ENCODE results near the gene NIT2. TPM values are rescaled to one million over a fixed set of nuclear protein-coding genes. Genes with fewer than 3 reads are reported as not detected.

NIT2 gene
- total and polyA plus RNA-seq, 9 of the 15 experiments (the other 6 are each of a cell fraction or from before 2014, with no cell fraction given): 11.4 to 62.2 (median 22.1) TPM

DNA sequence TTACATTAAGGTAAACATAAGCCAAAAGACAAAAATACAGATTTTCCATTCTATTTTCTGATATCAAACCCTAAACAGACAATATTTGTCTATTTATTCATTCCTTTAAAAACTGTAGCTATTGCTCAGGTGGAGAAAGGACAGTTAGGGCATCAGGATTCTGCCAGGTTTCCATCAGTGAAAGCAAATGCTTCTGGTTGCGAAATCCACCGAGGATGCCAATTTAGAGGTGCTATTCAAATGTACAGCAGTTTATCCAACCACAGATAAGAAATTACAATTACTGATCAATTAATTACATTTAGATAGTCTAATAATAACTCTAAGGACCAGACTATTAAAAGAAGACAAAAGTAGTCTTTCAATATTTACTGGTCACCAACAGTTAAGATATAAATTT lies 62.4 kb downstream of the NIT2 start:
- TF ChIP-seq CEBPG (CRISPR knock-in tag; IDR thresholded peaks at IDR 0.05) (no peak), CEBPG (tag; conservative IDR thresholded peaks at IDR 0.05 in 1 of 2, IDR thresholded peaks at IDR 0.05 in 1 of 2) (peak in 1 of 2 experiments; percentile 59; a peak in 1 of 4 replicates), DPF2 (IDR thresholded peaks at IDR 0.05) (no peak), KHSRP (IDR thresholded peaks at IDR 0.05) (no peak), ARID1B (IDR thresholded peaks at IDR 0.05) (no peak), CEBPB (tag; IDR thresholded peaks at IDR 0.05) (peak; percentile 83)
- TF ChIP-seq, protein P1, sequence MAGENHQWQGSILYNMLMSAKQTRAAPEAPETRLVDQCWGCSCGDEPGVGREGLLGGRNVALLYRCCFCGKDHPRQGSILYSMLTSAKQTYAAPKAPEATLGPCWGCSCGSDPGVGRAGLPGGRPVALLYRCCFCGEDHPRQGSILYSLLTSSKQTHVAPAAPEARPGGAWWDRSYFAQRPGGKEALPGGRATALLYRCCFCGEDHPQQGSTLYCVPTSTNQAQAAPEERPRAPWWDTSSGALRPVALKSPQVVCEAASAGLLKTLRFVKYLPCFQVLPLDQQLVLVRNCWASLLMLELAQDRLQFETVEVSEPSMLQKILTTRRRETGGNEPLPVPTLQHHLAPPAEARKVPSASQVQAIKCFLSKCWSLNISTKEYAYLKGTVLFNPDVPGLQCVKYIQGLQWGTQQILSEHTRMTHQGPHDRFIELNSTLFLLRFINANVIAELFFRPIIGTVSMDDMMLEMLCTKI (IDR thresholded peaks at IDR 0.05; ENCODE audit: partially characterized antibody): no peak
- TF ChIP-seq, protein P2, sequence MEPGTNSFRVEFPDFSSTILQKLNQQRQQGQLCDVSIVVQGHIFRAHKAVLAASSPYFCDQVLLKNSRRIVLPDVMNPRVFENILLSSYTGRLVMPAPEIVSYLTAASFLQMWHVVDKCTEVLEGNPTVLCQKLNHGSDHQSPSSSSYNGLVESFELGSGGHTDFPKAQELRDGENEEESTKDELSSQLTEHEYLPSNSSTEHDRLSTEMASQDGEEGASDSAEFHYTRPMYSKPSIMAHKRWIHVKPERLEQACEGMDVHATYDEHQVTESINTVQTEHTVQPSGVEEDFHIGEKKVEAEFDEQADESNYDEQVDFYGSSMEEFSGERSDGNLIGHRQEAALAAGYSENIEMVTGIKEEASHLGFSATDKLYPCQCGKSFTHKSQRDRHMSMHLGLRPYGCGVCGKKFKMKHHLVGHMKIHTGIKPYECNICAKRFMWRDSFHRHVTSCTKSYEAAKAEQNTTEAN (CRISPR knock-in tag; IDR thresholded peaks at IDR 0.05): no peak
- peaks cover 2% of the 10 kb centered on the region; the same call in 1 of the 2 replicates for H4K20me1 ChIP-seq (replicated peaks; ENCODE audit: control insufficient read depth, insufficient read depth, low read length)
- H3K9me3 ChIP-seq (replicated peaks; ENCODE audit: control insufficient read depth, insufficient read depth, low read depth, low read length): no peaks in the 10 kb centered on the region
- peaks cover 40% of the 10 kb centered on the region for H3K36me3 ChIP-seq (ENCODE audit: control insufficient read depth, insufficient read depth, low read length)
- no peak overlapping the region for H3K27ac ChIP-seq (ENCODE audit: extremely low read depth, low read depth, low read length)
- peak; percentile 57 for FAIRE-seq
- H3K4me1 ChIP-seq (replicated peaks in 1 of 2; ENCODE audit: control insufficient read depth in 2 of 2, insufficient read depth in 2 of 2, low read length in 2 of 2): peaks cover 0 to 3% of the 10 kb centered on the region in 2 experiments; a peak in 3 of 5 replicates
- ChIA-PET CTCF (ENCODE audit: low intra/inter-chr PET ratio) (no interaction called here), POLR2A (no interaction called here)
- intact Hi-C loops (cut with micrococcal nuclease) (no loop called here), in situ Hi-C loops (cut with MboI) (no loop called here)
- H3K4me2 ChIP-seq (ENCODE audit: insufficient read depth, low read length): no peak overlapping the region
- BruUV-seq (replicated peaks): no TSS peak
- H3K79me2 ChIP-seq (ENCODE audit: control insufficient read depth, insufficient read depth, low read length): peaks cover 96% of the 10 kb centered on the region
- H3K9ac ChIP-seq (ENCODE audit: insufficient read depth in 1 of 2, low read depth in 2 of 2, low read length in 2 of 2): no peak overlapping the region; a peak in 1 of 4 replicates
- H2AFZ ChIP-seq (ENCODE audit: low read depth, low read length): no peak overlapping the region
- H3K9me1 ChIP-seq (ENCODE audit: control insufficient read depth, insufficient read depth, low read length): no peaks in the 10 kb centered on the region
- no peak for DNase-seq (ENCODE audit: extremely low read depth in 1 of 4, low spot score in 3 of 4)
- ATAC-seq: no peak
- H3K27me3 ChIP-seq (ENCODE audit: control insufficient read depth in 2 of 2, insufficient read depth in 2 of 2, low read length in 2 of 2): no peaks in the 10 kb centered on the region
- WGBS (ENCODE audit: insufficient coverage, low coverage, missing lambda C conversion rate): 61% methylated on average over 2 of the region's 2 CpGs
- no peak overlapping the region for H3K4me3 ChIP-seq
